ENCODE measurements around the gene PRKCE.

PRKCE gene

GRCh38 chr2:46032161-46032813 is 380.8 kb downstream of the PRKCE start:
- no peak for DNase-seq

DNA sequence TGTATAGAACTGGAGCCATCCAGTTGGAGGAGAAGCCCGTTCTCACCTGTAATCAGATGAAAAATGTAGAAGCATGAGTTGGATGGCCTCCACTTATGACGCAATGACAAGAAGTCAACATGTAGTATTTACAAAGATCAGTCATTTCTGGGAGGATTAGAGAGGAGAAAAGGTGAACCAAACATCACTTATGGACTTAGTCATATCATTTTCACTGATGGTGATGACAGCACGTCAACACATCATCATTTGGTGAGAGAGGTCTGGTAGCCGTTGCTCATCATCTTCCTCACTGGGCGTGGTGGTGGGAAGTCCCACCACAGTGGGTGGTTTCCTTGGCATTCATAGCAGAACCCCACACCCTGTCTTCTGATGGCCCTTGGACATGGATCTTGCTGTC is 381.5 kb downstream of the PRKCE start:
- DNase-seq, result peak; percentile 70 to 78

- DNase-seq, result no peak
These were observed 383.1 kb downstream of the PRKCE start for GRCh38 chr2:46034535-46034934.

- DNase-seq, result no peak
These were observed 385.5 kb downstream of the PRKCE start for GRCh38 chr2:46036929-46037328.

GRCh38 chr2:46039543-46040303 is 388.2 kb downstream of the PRKCE start:
- DNase-seq, result no peak

DNA sequence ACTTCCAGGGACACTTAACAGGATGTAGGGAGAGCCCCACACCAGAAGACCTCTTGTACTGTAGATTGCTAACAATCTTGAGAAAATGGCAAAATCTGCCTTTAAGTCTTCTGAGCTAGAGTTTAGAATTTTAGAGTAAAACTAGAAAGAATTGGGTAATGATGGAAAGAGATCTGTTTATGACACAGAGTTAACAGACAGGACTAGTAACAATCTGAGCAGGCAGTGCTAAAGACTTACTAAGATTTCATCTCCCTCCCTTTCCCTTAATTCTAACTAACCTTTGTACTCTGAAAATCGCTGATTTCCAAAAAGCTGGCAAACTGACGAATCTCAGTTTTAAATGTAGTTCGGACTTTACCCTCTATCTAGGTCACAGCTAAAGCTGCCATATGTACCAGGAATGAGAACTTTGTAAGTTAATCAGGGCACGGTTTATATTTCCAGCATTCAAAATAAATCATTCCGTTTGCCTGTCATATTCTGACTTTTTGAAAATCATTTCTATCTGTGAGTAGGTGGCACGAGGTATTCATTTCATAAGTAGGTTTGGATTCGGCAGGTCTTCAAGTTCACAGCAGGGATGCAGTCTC is 389.2 kb downstream of the PRKCE start:
- no peak for DNase-seq

DNA sequence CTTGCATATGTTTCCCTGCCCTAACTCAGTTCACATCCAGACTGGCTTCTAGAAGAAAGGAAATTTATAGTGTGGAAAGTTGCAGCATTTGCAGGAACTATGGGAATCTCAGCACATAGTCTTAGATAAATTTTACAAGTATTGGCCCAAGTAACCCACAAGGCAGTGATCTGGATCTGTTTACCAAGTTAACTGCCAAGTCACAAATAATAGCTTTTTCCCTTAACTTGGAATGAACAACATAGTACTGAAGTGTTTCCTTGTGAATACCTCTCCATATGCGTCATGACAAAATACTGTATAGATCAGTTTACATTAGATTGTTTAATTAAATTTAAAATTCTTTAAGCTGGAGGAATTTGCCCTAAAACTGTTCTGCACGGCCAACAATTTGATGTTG is 390.0 kb downstream of the PRKCE start:
- no peak for DNase-seq

DNA sequence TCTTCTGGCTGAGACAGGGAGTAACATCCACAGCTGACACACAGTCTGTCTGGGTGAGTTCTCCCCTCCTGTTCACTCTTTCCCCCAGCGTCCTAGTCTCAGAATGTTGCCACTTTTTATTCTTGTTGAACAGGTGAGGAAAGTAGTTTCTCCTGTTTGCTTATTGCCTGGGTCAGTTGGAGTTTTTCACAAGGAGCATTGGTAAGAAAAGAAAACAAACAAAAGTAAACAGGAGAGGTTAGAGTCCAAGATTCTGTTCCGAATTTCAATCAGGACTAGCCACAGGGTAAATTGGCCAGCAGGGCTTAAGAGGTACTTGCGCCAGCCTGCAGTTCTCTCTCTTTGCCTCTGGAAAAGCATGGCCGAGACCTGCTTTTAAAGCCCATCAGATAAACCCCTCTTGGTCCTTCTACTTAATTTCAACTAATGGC is 390.7 kb downstream of the PRKCE start:
- DNase-seq, result no peak

- DNase-seq, result no peak
These were observed 391.2 kb downstream of the PRKCE start for GRCh38 chr2:46042711-46043110.

- DNase-seq, result no peak
These were observed 394.4 kb downstream of the PRKCE start for GRCh38 chr2:46045888-46046287.

DNA sequence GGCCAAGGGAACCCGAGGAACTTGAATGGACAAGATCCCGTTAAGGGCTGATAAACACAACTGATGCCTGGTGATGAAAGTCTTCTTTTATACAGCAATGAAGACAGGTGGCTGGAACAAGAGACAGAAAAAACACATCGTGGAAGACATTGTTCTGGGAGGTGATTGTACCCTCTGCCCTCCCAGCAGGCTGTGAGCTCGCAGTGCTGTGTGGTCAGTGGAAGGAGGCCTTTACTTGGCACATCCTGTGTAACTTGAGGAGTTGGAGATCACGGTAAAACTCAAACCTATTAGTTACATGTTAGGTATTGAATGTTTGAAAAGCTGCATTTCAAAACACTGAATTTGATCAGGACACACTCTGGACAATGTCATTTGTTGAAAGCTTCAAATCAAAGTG is 395.8 kb downstream of the PRKCE start:
- no peak for DNase-seq

GRCh38 chr2:46048693-46049092 is 397.2 kb downstream of the PRKCE start:
- no peak for DNase-seq

GRCh38 chr2:46050027-46050426 is 398.6 kb downstream of the PRKCE start:
- DNase-seq, result no peak

DNA sequence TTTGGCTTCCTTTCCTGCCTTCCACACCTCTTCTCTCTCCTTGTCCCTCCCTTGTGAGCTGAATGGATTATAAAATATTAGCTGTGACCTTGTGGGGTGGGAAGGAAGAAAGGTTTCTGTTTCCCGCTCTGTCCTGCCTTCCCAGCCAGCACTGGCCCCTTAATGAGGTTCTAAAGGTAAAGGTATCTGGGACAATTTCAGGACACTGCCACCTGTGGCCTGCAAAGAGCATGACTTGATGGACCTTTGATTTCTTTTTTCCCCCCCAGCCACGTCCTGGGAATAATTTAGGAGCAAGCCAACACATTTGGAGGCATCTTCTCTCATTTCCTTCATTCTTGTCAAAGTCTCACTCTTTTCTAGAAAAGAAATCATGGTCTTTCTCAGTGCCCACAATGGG is 399.0 kb downstream of the PRKCE start:
- DNase-seq, result no peak

DNA sequence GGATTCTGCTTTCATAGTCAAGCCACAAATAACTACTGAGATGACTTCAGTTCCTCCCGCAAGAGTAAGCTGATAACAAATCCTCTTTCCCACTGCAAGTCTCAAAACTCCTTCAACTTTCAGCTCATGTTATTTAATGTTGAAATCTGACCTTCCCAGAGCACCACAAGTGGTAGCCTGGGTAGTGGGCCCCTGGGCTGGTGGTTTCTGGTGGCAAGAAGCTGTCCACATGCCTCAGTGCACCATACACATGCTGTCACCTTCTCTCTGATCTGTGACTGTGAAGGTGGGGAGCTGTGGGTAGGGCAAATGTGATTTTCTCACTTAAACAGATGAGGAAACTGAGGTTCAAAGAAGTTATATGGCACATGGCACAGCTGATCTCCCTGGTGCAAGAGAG is 399.6 kb downstream of the PRKCE start:
- no peak for DNase-seq

- no peak for DNase-seq
These were observed 402.1 kb downstream of the PRKCE start for GRCh38 chr2:46053564-46053963.

DNA sequence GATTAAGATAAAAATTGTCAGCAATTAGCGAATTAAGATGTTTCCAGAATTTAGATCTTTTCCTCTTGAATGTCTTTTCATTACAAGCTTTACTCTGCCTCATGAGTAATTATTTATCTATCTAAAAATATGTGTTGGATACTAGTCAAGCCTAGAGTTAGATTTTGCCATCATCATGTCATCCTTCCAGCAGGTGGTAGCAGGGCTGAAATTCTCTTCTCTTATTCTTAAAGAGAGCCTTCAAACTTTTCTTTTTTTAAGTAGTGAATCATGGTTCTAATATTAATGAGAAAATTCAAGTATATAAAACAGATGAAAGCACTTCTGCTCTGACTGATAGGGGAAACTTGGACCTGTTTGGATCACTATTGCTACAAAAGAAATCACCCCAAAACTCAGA is 405.1 kb downstream of the PRKCE start:
- no peak for DNase-seq

- DNase-seq, result no peak
These were observed 406.7 kb downstream of the PRKCE start for GRCh38 chr2:46058140-46058539.

DNA sequence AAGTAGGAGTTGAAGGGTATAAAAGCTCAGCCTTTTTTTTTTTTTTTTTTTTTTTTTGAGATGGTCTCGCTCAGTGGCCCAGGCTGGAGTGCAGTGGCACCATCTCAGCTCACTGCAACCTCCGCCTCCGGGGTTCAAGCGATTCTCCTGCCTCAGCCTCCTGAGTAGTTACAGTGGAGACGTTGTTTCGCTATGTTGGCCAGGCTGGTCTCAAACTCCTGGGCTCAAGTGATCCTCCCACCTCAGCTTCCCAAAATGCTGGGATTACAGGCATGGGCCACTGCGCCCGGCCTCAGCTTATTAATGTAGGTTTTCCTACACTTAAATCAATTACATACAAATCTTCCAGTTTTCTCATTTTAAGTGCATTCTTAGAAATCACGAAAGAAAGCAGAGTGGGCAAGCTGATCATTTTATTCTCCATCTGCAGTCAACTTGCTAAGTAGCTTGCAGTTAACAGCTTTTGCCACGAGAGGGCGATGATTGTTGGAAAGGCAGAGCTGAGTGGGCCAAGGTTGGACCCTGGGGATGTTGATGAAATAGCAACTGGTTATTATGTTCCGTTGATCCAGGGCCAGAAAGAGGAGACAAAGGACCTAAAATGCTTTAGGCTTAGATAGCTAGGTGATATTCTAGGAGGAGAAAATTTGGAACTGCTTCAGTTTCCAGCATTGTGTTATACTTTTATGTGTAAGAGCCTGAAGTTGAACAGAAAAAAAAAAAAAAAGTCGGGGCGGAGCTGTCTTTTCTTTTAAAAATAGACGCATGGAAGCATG is 411.4 kb downstream of the PRKCE start:
- peak; percentile 80 to 81 for DNase-seq

DNA sequence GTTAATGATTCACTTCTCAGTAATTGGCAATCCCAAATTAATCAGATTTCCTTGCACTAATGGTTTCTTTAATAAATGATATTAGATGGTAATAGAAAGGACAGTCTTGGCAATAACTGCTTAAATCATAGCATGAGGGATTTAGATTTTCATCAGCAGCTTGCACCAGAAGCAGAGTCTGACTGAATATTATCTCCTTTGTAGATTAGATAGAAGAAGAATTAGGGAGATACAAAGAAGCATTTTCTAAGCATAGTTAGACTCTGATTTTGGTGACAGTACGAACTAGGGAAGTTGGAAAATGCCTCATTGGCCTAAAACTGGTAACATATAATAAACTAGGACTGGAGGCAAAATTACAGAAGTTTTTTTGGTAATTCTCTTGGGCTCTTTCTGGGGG is 412.9 kb downstream of the PRKCE start:
- DNase-seq, result no peak

- no peak for DNase-seq
These were observed 413.7 kb downstream of the PRKCE start for GRCh38 chr2:46065152-46065551.

DNA sequence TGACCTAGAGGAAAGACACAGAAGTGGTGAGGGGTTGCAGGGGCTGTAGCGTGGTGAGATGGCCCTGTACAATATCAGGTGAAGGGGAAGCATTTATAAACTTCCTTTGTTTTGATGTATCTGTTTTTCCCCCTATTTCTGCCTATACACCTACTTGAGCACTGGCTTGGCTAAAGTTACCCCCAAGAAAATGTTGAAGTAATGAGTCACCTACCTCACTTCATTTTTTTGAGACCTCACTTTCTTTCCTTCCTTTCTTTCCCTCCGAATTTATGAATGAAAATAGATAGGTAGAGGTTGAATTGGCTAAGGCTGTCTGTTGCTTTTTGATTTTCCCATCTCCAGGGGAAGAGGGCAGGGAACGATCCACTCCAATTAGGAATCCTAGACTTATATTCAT is 414.6 kb downstream of the PRKCE start:
- no peak for DNase-seq

DNA sequence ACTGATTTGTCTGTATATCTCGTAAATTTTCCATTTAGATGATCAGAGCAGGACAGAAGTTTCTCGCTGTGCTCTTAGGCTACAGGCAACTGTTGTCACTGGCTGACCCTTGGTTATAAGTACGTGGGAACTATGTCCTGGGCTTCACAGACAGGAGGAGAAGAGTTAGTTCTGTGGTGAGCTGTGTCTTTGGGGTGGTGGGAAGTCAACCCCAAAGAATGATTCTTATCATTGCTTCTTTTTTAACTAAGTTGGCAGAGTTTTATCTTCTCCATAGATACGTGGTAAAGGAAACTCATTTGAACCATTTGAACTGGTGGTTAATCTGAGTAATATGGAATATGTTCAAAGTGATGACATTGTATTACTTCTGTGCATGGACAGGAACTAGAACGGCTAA is 415.1 kb downstream of the PRKCE start:
- no peak for DNase-seq

DNA sequence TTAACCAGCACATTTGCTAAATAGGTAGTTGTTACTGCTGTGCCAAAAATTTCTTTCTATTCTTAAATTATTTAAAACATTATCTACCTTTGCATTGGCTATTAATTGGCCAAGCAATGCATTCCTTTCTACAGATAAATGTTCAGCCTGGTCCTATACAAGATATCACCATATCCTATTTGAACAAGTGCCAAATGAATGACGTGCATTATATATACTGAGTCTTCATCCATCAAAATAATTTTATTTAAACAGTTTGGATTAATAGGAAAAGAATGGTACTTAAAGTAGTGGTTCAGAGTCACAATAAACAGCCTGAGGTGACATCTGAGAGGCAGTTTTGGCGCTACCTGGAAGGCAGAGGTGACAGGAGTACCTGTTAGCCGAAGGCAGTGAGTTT is 415.6 kb downstream of the PRKCE start:
- DNase-seq, result no peak
